HG02588 (cell line): ENCODE results near the gene HPS6.
A peak's percentile ranks its signal among the peaks of the same experiment; 100 is the strongest.
"Not testable (repeated sequence)": the region's sequence is repeated elsewhere in the genome, so short reads cannot be mapped to it uniquely, and the experiment has no call there.

Source experiments
- ATAC-seq: cut with Tn5 transposase; IDR thresholded peaks from one replicate; pipeline ENCODE4 v1.9.1; 2021; ENCODE audit warnings: mild to moderate bottlenecking, moderate library complexity; ENCODE audit not compliant: unreplicated experiment

The HPS6 gene

GRCh38 chr10:102064868-102065560, at the start of gene HPS6:
HPS6 (plus strand) TSS chr10:102065349; CDS start chr10:102065475, 126 bp downstream.
- peak; percentile 92 for ATAC-seq

DNA sequence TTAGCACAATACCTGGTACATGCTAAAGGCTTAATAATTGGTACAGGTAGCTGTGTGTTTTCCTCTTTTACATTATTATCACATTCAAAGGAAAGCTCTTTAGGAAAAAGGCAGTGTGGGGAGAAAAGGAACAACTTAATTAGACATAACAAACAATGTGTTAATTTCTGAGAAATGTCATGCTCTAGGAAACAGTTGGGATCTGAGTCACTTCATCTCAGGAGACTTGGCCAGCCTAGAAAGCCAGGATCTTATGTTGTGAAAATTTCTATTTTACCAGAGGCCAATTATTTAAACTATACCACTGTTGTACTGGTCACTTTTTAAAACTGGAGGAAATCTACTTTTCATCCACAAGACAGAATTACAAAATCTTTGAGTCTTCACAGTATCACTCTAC, 48.7 kb upstream of the HPS6 start:
- no peak for ATAC-seq

DNA sequence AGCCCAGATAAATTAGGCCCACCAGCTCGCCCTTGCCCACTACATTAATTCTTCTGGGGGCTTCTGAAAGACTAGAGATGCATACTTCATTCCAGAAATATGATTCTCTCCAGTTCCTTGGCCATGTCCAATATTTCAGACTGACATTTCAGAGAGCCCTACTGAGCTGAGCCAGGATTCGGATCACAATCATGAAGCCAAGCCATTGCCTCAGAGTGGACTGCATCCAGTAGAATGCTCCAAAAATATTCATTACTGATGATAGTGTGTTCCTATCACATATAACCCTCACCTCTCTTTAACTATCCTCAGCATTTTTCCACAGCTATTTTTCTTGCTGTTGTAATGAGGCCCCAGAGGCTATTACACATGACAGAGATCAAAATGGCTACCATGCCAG, 47.9 kb upstream of the HPS6 start:
- no peak for ATAC-seq

GRCh38 chr10:102020938-102021337, 44.2 kb upstream of the HPS6 start:
- no peak for ATAC-seq

DNA sequence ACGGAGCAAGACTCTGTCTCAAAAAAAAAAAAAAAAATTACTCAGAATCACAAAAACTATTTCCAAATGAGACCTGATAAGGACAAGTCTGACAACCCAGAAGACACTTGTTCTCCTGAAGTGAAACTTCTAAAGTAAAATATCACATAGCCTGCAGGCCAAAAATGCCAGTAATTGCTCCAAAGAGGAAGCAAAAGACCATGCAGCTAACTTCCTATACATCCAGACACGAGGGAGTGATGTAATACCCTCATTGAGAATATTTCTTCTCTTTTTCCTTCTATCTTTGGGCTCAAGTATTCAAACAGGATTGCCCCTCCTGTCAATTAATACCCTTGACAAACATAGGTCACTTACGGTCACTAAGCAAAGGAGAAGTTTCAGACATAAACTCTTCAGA, 40.4 kb upstream of the HPS6 start:
- no peak for ATAC-seq

GRCh38 chr10:102027261-102027660, 37.9 kb upstream of the HPS6 start:
- no peak for ATAC-seq

GRCh38 chr10:102033787-102034186, 31.4 kb upstream of the HPS6 start:
- ATAC-seq, result no peak

DNA sequence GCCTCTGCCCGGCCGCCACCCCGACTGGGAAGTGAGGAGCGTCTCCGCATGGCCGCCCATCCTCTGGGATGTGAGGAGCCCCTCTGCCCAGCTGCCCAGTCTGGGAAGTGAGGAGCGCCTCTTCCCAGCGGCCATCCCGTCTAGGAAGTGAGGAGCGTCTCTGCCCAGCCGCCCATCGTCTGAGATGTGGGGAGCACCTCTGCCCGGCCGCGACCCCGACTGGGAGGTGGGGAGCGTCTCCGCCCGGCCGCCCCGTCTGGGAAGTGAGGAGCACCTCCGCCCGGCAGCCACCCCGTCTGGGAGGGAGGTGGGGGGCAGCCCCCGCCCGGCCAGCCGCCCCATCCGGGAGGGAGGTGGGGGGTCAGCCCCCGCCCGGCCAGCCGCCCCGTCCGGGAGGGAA, 29.3 kb upstream of the HPS6 start:
- ATAC-seq, result not testable (repeated sequence)

DNA sequence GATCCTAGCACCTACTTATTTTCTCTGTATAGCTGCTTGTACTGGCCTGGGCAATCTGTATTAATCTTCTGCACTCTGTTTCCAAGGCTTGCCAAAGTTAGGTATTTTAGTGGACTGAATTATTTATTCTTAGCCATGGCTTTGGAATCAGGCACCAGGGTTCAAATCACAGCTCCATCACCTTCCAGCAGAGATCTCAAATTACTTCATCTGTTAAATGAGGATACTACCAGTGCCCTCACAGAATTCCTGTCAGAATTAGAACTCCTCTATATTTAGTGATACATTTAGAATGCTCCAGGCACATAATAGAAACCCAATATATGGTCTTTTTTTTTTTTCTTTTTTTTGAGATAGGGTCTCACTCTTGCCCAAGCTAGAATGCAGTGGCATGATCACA, 26.7 kb upstream of the HPS6 start:
- ATAC-seq, result no peak

- no peak for ATAC-seq
Observed at GRCh38 chr10:102040305-102041050, 24.7 kb upstream of the HPS6 start.

DNA sequence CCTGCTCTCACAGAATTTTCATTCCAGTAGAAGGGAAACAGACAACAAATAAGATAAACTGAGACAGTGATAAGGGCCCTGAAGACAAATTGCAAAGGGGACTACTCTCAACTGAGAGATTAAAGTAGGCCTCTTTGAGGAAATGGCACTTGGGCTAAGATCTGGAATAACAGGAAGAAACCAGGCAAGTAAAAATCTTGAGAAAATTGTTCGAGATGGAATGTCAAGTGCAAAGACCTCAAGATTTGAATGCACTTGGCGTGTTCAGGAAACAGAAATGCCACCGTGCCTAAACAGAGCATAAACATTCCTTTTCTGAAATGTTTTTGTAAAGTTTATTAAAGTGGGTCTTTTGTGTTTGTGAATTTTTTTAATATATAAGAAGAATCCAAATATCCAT, 19.9 kb upstream of the HPS6 start:
- ATAC-seq, result no peak

DNA sequence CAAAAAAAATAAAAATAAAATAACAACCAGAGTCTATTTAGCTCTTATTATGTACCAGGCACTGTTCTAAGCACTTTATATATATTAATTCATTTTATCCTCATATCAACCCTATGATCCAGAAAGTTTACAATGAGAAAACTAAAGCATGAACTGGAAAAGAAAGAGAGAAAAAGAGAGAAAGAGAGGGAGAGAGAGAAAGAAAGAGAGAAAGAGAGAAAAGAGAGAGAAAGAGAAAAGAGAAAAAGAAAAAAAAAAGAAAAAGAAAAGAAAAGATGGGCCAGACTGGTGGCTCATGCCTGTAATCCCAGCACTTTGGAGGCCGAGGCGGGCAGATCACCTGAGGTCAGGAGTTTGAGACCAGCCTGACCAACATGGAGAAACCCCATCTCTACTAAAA, 19.1 kb upstream of the HPS6 start:
- no peak for ATAC-seq

DNA sequence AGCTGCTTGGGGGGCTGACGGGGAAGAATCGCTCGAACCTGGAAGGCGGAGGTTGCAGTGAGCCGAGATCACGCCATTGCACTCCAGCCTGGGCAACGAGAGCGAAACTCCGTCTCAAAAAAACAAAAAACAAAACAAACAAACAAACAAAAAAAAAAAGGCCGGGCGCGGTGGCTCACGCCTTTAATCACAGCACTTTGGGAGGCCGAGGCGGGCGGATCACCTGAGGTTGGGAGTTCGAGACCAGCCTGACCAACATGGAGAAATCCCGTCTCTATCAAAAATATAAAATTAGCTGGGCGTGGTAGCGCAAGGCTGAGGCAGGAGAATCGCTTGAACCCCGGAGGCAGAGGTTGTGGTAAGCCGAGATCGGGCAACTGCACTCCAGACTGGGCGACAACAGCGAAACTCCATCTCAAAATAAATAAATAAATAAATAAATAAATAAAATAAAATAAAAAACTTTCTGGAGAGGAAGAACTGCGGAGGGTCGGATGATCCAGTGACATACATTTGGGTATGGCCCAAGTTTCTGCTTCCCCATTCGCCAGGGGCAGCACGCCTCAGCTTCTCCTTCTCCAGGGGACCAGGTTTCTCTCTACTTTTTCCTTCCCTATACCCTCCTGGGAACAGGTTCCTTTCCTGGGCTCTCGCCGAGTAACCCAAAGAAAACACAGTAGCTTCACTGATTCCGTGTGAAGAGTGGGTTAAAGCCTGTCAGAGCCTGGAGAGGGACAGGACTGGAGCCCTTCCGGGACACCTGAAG, 10.1 kb upstream of the HPS6 start:
- not testable (repeated sequence) for ATAC-seq

- ATAC-seq, result peak; percentile 91
Observed at GRCh38 chr10:102055647-102056419, 9.3 kb upstream of the HPS6 start, which contains the start of gene ARMH3. ARMH3 (minus strand) TSS chr10:102056173; CDS start chr10:102040114, 16,059 bp downstream.

- no peak for ATAC-seq
Observed at GRCh38 chr10:102059987-102060386, 5.2 kb upstream of the HPS6 start.

DNA sequence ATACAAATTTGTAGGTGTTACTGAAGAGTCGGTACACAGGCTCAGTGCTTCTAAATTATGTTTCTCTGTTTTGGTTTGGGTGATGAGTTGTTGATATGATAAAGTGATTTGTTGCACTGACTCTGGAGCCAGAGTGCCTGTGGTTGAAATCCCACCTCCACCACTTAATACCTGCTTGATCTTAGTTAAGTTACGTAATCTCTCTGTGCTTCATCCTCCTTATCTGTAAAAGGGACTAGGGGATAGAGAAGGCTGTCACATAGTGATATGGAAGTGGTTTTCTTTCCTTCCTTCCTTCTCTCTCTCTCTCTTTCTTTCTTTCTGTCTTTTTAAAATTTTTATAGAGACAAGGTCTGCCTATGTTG, 664 bp upstream of the HPS6 start:
- no peak for ATAC-seq

GRCh38 chr10:102065561-102066398, 631 bp downstream of the HPS6 start:
- ATAC-seq, result peak; percentile 22

GRCh38 chr10:102066399-102067088, 1.4 kb downstream of the HPS6 start:
- no peak for ATAC-seq

GRCh38 chr10:102067091-102067916, 2.2 kb downstream of the HPS6 start:
- no peak for ATAC-seq
